Measurements from ENCODE around the gene DNMBP. TPM values are rescaled to one million over a fixed set of nuclear protein-coding genes. Genes with fewer than 3 reads are reported as not detected.

DNMBP gene
- total and polyA plus RNA-seq, 4 experiments from 2014 or later, result 1.4 to 4.0 (median 3.8) TPM; not detected in 1

DNA sequence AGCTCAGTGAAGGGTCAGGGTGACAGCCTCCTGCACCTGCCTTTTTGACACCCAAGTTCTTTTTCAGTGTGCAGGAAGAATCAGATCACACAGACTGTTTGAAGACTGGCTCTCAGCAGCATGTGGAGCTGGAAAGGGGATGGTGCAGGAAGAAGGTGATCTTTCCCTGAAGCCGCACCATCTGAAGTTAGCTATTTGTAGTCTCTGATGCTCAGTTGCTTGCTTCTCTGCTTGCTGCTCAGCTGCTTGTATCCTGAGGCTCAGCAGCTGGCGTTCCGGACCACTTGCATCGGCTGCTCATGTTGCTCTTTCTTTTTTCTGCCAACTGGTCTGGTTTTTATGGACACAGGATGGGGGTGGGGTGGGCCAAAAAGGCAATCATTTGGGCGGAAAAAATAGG lies 15.8 kb upstream of the DNMBP start:
- intact Hi-C loops (cut with micrococcal nuclease), result no loop called here
- H3K27me3 Mint-ChIP-seq, result peaks cover 3 to 8% of the 10 kb centered on the region in 2 donors

DNA sequence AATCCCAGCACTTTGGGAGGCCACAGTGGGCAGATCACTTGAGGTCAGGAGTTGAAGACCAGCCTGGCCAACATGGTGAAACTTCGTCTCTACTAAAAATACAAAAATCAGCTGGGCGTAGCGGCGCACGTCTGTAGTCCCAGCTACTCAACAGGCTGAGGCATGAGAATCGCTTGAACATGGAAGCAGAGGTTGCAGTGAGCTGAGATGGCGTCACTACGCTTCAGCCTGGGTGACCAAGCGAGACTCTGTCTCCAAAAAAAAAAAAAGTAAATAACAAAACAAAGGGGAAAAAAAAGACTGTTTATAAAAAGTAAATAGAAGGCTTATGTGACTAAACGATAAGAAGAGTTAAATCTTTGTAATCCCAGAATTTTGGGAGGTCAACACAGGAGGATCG lies 15.0 kb upstream of the DNMBP start:
- no peak overlapping the region for H3K4me3 Mint-ChIP-seq
- Histone ChIP-seq H3K4me3 (ENCODE audit: low read length in 2 of 2) (no peak overlapping the region), H3K4me1 (ENCODE audit: insufficient read depth, low read length) (no peaks in the 10 kb centered on the region), H3K36me3 (ENCODE audit: insufficient read depth, low read length) (no peaks in the 10 kb centered on the region), H3K27me3 (ENCODE audit: insufficient read depth, low read length) (no peaks in the 10 kb centered on the region), H3K9me3 (ENCODE audit: control insufficient read depth in 1 of 2, low read length in 2 of 2) (no peaks in the 10 kb centered on the region), H3K27ac (ENCODE audit: low read depth, low read length) (no peak overlapping the region)
- peaks cover 3 to 25% (median 10%) of the 10 kb centered on the region in 8 donors for H3K9me3 Mint-ChIP-seq
- H3K27ac Mint-ChIP-seq, result no peak overlapping the region
- H3K4me1 Mint-ChIP-seq, result peaks cover 0 to 4% (median 1%) of the 10 kb centered on the region in 4 donors
- POLR2A ChIA-PET (ENCODE audit: partially characterized antibody), result no interaction called here
- intact Hi-C loops (cut with micrococcal nuclease), result no loop called here
- CTCF ChIA-PET (ENCODE audit: partially characterized antibody), result interaction anchor here (1.3 kb wide), 1 partner anchor 21 kb away, joined by 4 read pairs; no protein-coding TSS in a partner anchor
- H3K36me3 Mint-ChIP-seq, result peaks cover 0 to 4% of the 10 kb centered on the region in 2 donors
- DNase-seq, result no peak
- H3K27me3 Mint-ChIP-seq, result peaks cover 3 to 8% of the 10 kb centered on the region in 2 donors

More for the DNA sequence above, 15.8 kb upstream of the DNMBP start:
- H3K4me3 Mint-ChIP-seq, result no peak overlapping the region
- DNase-seq, result no peak
- Histone ChIP-seq H3K9me3 (ENCODE audit: control insufficient read depth in 1 of 2, low read length in 2 of 2) (no peaks in the 10 kb centered on the region), H3K27me3 (ENCODE audit: insufficient read depth, low read length) (no peaks in the 10 kb centered on the region), H3K36me3 (ENCODE audit: insufficient read depth, low read length) (no peaks in the 10 kb centered on the region), H3K27ac (ENCODE audit: low read depth, low read length) (no peak overlapping the region), H3K4me1 (ENCODE audit: insufficient read depth, low read length) (no peaks in the 10 kb centered on the region), H3K4me3 (ENCODE audit: low read length in 2 of 2) (no peak overlapping the region)
- H3K36me3 Mint-ChIP-seq, result peaks cover 0 to 4% of the 10 kb centered on the region in 2 donors
- no peak overlapping the region for H3K27ac Mint-ChIP-seq
- peaks cover 3 to 25% (median 10%) of the 10 kb centered on the region in 8 donors for H3K9me3 Mint-ChIP-seq
- POLR2A ChIA-PET (ENCODE audit: partially characterized antibody), result no interaction called here
- CTCF ChIA-PET (ENCODE audit: partially characterized antibody), result interaction anchor here (0.8 to 1.3 kb wide), 3 partner anchors 19 to 180 kb away, joined by 3 to 6 read pairs (median 4); no protein-coding TSS in a partner anchor
- no peaks in the 10 kb centered on the region for H3K4me1 Mint-ChIP-seq

DNA sequence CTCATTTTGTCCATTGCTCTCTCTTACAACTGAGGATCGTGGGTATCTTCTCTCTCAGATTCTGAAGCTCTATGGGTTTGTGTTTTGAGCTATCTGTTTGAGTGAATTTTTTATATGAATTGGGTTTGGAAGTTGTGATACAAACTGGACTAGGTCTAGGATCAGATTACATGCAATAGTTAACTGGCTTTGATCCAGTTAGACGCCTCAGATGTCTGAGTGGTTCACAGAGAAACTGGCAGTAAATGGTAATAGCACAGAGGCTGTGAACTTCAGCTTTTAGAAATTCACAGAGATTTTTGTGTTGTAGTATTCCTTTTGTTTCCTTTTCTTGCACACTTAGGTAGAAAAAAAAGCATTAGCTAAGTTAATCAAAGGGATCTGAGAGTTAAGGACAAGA lies 12.7 kb upstream of the DNMBP start:
- POLR2A ChIA-PET (ENCODE audit: partially characterized antibody), result no interaction called here
- Mint-ChIP-seq H3K27me3 (peaks cover 0 to 5% of the 10 kb centered on the region in 2 donors), H3K4me3 (no peak overlapping the region)

DNA sequence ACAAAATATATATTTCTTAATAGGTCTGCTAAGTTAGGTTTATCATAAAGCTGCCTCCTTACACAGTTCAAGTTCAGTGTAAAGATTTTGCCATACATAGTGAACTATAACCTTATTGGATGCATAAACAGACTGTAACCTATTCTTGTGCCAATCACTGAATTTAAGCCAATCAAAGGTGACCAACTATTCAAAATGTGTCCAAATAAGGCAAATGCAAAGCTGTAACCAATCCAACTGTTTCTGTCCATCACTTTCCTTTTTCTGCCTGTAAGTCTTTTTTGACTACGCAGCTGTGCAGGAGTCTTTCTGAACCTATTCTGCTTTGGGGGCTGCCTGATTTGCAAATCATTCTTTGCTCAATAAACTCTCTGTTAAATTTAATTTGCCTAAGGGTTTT lies 11.6 kb upstream of the DNMBP start:
- no peak for DNase-seq
- H3K27me3 Mint-ChIP-seq, result peaks cover 0 to 4% of the 10 kb centered on the region in 2 donors
- H3K36me3 Mint-ChIP-seq, result no peaks in the 10 kb centered on the region
- ChIA-PET POLR2A (ENCODE audit: partially characterized antibody) (no interaction called here), CTCF (ENCODE audit: partially characterized antibody) (interaction anchor here (0.7 to 2.6 kb wide), 6 partner anchors 8 to 176 kb away, joined by 3 to 12 read pairs (median 4); partner anchors contain the start of gene DNMBP)
- H3K9me3 Mint-ChIP-seq, result peaks cover 0 to 5% (median 0%) of the 10 kb centered on the region in 8 donors
- peaks cover 0 to 4% (median 1%) of the 10 kb centered on the region in 4 donors for H3K4me1 Mint-ChIP-seq
- Histone ChIP-seq H3K27ac (ENCODE audit: low read depth, low read length) (no peak overlapping the region), H3K27me3 (ENCODE audit: insufficient read depth, low read length) (no peaks in the 10 kb centered on the region), H3K9me3 (ENCODE audit: control insufficient read depth in 1 of 2, low read length in 2 of 2) (no peaks in the 10 kb centered on the region), H3K4me3 (ENCODE audit: low read length in 2 of 2) (no peak overlapping the region), H3K36me3 (ENCODE audit: insufficient read depth, low read length) (no peaks in the 10 kb centered on the region), H3K4me1 (ENCODE audit: insufficient read depth, low read length) (no peaks in the 10 kb centered on the region)
- H3K4me3 Mint-ChIP-seq, result no peak overlapping the region
- H3K27ac Mint-ChIP-seq, result no peak overlapping the region
- intact Hi-C loops (cut with micrococcal nuclease), result no loop called here

More for the DNA sequence above, 12.7 kb upstream of the DNMBP start:
- no peaks in the 10 kb centered on the region for H3K36me3 ChIP-seq (ENCODE audit: insufficient read depth, low read length)
- H3K27ac Mint-ChIP-seq, result no peak overlapping the region
- H3K9me3 ChIP-seq (ENCODE audit: control insufficient read depth in 1 of 2, low read length in 2 of 2), result no peaks in the 10 kb centered on the region
- CTCF ChIA-PET (ENCODE audit: partially characterized antibody), result interaction anchor here (0.8 to 2.6 kb wide), 4 partner anchors 11 to 177 kb away, joined by 3 to 12 read pairs (median 3); no protein-coding TSS in a partner anchor
- no peak overlapping the region for H3K27ac ChIP-seq (ENCODE audit: low read depth, low read length)
- H3K27me3 ChIP-seq (ENCODE audit: insufficient read depth, low read length), result no peaks in the 10 kb centered on the region
- H3K4me3 ChIP-seq (ENCODE audit: low read length in 2 of 2), result no peak overlapping the region
- peaks cover 0 to 12% (median 2%) of the 10 kb centered on the region in 8 donors for H3K9me3 Mint-ChIP-seq
- H3K4me1 Mint-ChIP-seq, result peaks cover 0 to 4% (median 1%) of the 10 kb centered on the region in 4 donors
- no peak for DNase-seq
- intact Hi-C loops (cut with micrococcal nuclease), result no loop called here
- H3K4me1 ChIP-seq (ENCODE audit: insufficient read depth, low read length), result no peaks in the 10 kb centered on the region
- no peaks in the 10 kb centered on the region for H3K36me3 Mint-ChIP-seq

DNA sequence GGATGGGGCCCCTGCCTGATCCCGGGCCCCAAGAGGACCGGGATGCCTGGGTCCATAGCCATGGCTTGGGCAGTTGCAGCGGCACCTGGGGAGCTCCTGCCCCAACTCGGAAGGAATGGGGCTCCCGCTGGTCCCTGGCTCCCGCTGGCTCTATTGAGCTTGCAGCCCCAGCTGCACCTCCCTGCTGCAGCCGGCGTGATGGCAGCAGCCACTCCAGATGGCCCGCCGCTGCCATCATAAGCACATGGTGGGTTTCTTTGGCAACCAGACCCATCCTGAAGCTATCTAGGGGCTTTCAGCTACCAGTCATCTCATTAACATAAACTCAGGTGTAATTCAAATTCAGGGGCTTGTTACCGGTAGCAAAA lies 11.1 kb upstream of the DNMBP start:
- Histone ChIP-seq H3K4me1 (ENCODE audit: insufficient read depth, low read length) (no peaks in the 10 kb centered on the region), H3K27ac (ENCODE audit: low read depth, low read length) (no peak overlapping the region), H3K9me3 (ENCODE audit: control insufficient read depth in 1 of 2, low read length in 2 of 2) (no peaks in the 10 kb centered on the region), H3K4me3 (ENCODE audit: low read length in 2 of 2) (no peak overlapping the region), H3K36me3 (ENCODE audit: insufficient read depth, low read length) (no peaks in the 10 kb centered on the region), H3K27me3 (ENCODE audit: insufficient read depth, low read length) (no peaks in the 10 kb centered on the region)
- POLR2A ChIA-PET (ENCODE audit: partially characterized antibody), result no interaction called here
- CTCF ChIA-PET (ENCODE audit: partially characterized antibody), result interaction anchor here (1.2 to 2.6 kb wide), 5 partner anchors 8 to 175 kb away, joined by 3 to 12 read pairs (median 4); partner anchors contain the start of gene DNMBP
- Mint-ChIP-seq H3K4me3 (no peak overlapping the region), H3K9me3 (peaks cover 0 to 3% (median 0%) of the 10 kb centered on the region in 8 donors), H3K4me1 (peaks cover 0 to 4% (median 1%) of the 10 kb centered on the region in 4 donors), H3K36me3 (no peaks in the 10 kb centered on the region), H3K27ac (no peak overlapping the region), H3K27me3 (peaks cover 0 to 4% of the 10 kb centered on the region in 2 donors)
- intact Hi-C loops (cut with micrococcal nuclease), result no loop called here
- no peak for DNase-seq

DNA sequence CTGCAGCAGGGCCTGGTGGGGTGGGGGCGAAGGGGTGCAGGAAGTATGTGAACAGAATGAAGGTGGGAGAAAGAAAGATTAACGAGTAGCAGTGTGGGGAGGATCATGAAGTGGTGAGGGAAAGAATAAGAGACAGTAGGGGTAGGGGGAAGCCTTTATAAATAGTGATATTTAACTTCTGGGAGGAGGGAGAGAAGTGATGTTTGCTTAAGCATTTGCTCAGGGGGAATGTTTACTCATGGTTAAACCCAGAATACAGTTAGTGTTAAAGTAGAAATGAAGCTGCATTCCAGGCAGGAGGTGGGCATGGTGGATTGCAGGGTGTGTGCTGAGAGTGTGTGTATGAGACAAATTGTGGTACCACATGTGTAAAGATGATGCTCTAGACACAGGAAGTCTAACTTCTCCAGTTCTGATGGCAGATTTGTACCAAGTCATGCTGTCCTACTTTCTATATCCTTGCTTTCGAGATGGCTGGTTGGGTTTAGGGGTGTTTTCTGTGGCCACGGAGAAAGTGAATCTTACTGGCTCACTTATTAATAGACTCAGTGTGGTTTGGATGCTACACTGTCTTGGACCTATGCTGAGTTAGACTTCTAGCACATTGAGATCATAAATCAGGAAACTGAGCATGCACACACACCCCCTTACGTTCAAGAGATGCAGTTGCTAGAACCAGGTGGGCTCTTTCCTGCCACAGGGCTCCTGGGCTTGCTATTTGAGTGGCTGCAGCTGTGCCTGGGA lies 10.6 kb upstream of the DNMBP start:
- Mint-ChIP-seq H3K27me3 (peaks cover 0 to 4% of the 10 kb centered on the region in 2 donors), H3K27ac (peak overlapping the region in 2 of 7 donors; percentile 12 to 25), H3K4me3 (no peak overlapping the region), H3K4me1 (peaks cover 0 to 4% (median 1%) of the 10 kb centered on the region in 4 donors), H3K9me3 (peaks cover 0 to 3% (median 0%) of the 10 kb centered on the region in 8 donors), H3K36me3 (no peaks in the 10 kb centered on the region)
- POLR2A ChIA-PET (ENCODE audit: partially characterized antibody), result no interaction called here
- no peak for DNase-seq
- CTCF ChIA-PET (ENCODE audit: partially characterized antibody), result interaction anchor here (1.2 to 2.6 kb wide), 5 partner anchors 7 to 175 kb away, joined by 3 to 12 read pairs (median 4); partner anchors contain the start of gene DNMBP
- H3K27me3 ChIP-seq (ENCODE audit: insufficient read depth, low read length), result no peaks in the 10 kb centered on the region
- H3K9me3 ChIP-seq (ENCODE audit: control insufficient read depth in 1 of 2, low read length in 2 of 2), result no peaks in the 10 kb centered on the region
- no peak overlapping the region for H3K27ac ChIP-seq (ENCODE audit: low read depth, low read length)
- intact Hi-C loops (cut with micrococcal nuclease), result no loop called here
- no peaks in the 10 kb centered on the region for H3K36me3 ChIP-seq (ENCODE audit: insufficient read depth, low read length)
- H3K4me3 ChIP-seq (ENCODE audit: low read length in 2 of 2), result no peak overlapping the region
- no peaks in the 10 kb centered on the region for H3K4me1 ChIP-seq (ENCODE audit: insufficient read depth, low read length)

DNA sequence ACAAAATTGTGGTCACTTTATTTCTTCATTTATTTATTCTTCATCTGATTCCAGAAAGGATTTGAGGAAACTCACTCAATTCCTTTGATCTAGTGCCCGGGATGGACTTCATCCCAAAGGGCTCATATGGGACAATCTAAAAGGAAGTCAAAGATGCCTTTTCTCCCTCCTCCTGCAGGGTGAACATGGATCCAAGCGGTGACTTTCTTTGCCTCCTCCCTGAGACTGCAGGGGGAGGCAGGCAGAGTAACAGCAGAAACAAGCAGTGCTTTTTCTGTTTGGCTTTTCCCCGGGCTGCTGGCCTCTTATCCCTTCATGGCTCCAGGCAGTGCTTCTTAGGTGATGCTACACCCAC lies 10.0 kb upstream of the DNMBP start:
- H3K4me3 ChIP-seq (ENCODE audit: low read length in 2 of 2), result no peak overlapping the region
- DNase-seq, result no peak
- ChIA-PET CTCF (ENCODE audit: partially characterized antibody) (interaction anchor here (2.4 kb wide), 1 partner anchor 10 kb away, joined by 11 read pairs; the partner anchor contains the start of gene DNMBP), POLR2A (ENCODE audit: partially characterized antibody) (no interaction called here)
- no peaks in the 10 kb centered on the region for H3K36me3 ChIP-seq (ENCODE audit: insufficient read depth, low read length)
- H3K4me1 ChIP-seq (ENCODE audit: insufficient read depth, low read length), result no peaks in the 10 kb centered on the region
- H3K9me3 ChIP-seq (ENCODE audit: control insufficient read depth in 1 of 2, low read length in 2 of 2), result no peaks in the 10 kb centered on the region
- no peak overlapping the region for H3K27ac ChIP-seq (ENCODE audit: low read depth, low read length)
- H3K9me3 Mint-ChIP-seq, result no peaks in the 10 kb centered on the region
- no peaks in the 10 kb centered on the region for H3K36me3 Mint-ChIP-seq
- H3K4me3 Mint-ChIP-seq, result no peak overlapping the region
- H3K27ac Mint-ChIP-seq, result peak overlapping the region in 1 of 7 donors; percentile 25
- intact Hi-C loops (cut with micrococcal nuclease), result no loop called here
- H3K4me1 Mint-ChIP-seq, result peaks cover 0 to 4% (median 1%) of the 10 kb centered on the region in 4 donors
- H3K27me3 ChIP-seq (ENCODE audit: insufficient read depth, low read length), result no peaks in the 10 kb centered on the region
- H3K27me3 Mint-ChIP-seq, result peaks cover 0 to 2% of the 10 kb centered on the region in 2 donors

Data from CD4-positive, alpha-beta memory T cell (primary cell).